Measurements from ENCODE around the gene SMPX.

GRCh38 chrX:21715337-21715736 lies 42.6 kb downstream of the SMPX start:
- no peak for TF ChIP-seq CTCF (conservative IDR thresholded peaks at IDR 0.05)
- no peak for TF ChIP-seq EZH2 (IDR thresholded peaks at IDR 0.05; ENCODE audit: low read depth)
